GM20000 (cell line): ENCODE results near the gene CCDC183.

Experiments used
- DNase-seq: peaks from one replicate; pipeline ENCODE4 v3.0.0; 2012; ENCODE audit warnings: low spot score
- CTCF ChIP-seq: IDR thresholded peaks from 2 replicates; pipeline ENCODE4 v1.5.1; 2012; ENCODE audit warnings: mild to moderate bottlenecking, control low read depth; ENCODE audit errors: extremely low read depth, missing control alignments

CCDC183 gene

GRCh38 chr9:136850866-136851775 lies 55.0 kb downstream of the CCDC183 start:
- TF ChIP-seq CTCF: no peak
- no peak for DNase-seq

- no peak for DNase-seq
- TF ChIP-seq CTCF: no peak
These were observed 56.0 kb downstream of the CCDC183 start, which contains the start of gene MAMDC4 for GRCh38 chr9:136851941-136852663. Gene MAMDC4, plus strand, starts transcription at chr9:136852346. Its CDS starts 71 bp downstream, at chr9:136852417.

- TF ChIP-seq CTCF: no peak
- DNase-seq: no peak
These were observed 56.8 kb downstream of the CCDC183 start for GRCh38 chr9:136852664-136853595.

GRCh38 chr9:136853596-136854112 lies 57.5 kb downstream of the CCDC183 start:
- no peak for TF ChIP-seq CTCF
- DNase-seq: no peak

- DNase-seq: no peak
These were observed 58.1 kb downstream of the CCDC183 start for GRCh38 chr9:136854113-136854841.

More at GRCh38 chr9:136854113-136854841, 58.1 kb downstream of the CCDC183 start:
- TF ChIP-seq CTCF: no peak
